Stomach (tissue), 4 donors: ENCODE measurements around the gene DDB1.

ENCODE experiments used
- CTCF ChIP-seq, 7 experiments: fragments of 450-650 bp in 4 of 7; fragments of 200-600 bp in 3 of 7; sonication (generic) in 3 of 7; IDR thresholded peaks; one replicate each; pipeline ENCODE4 v1.5.1; 2016 to 2019; ENCODE audit warnings: antibody characterized with exemption in 7 of 7, control low read depth in 2 of 7, mild to moderate bottlenecking in 1 of 7
- EP300 ChIP-seq: sonication (generic); formaldehyde crosslinking; IDR thresholded peaks from one replicate; pipeline ENCODE4 v1.6.1; 2017; ENCODE audit warnings: antibody characterized with exemption
- POLR2A ChIP-seq, 4 donors: fragments of 450-650 bp; IDR thresholded peaks; one replicate each; pipeline ENCODE4 v1.6.1; 2016; ENCODE audit warnings: antibody characterized with exemption in 4 of 4, control low read depth in 2 of 4, mild to moderate bottlenecking in 1 of 4, moderate library complexity in 1 of 4
- POLR2AphosphoS5 ChIP-seq, 3 donors: sonication (generic); formaldehyde crosslinking; IDR thresholded peaks; one replicate each; pipeline ENCODE4 v1.6.1; 2016; ENCODE audit warnings: antibody characterized with exemption in 3 of 3

- no peak for TF ChIP-seq POLR2A (IDR thresholded peaks at IDR 0.05)
- no peak for TF ChIP-seq CTCF (IDR thresholded peaks at IDR 0.05)
- no peak for TF ChIP-seq POLR2AphosphoS5 (IDR thresholded peaks at IDR 0.05)
- TF ChIP-seq EP300 = no peak
Measured at GRCh38 chr11:61339490-61339878, 6.6 kb upstream of the DDB1 start.
